Stimulated activated CD4-positive, alpha-beta T cell treated with anti-CD3 and anti-CD28 coated beads, Interleukin-4, amount 100 ng/mL, for 4 hours (primary cell): Measurements from ENCODE around the gene CNIH1.
A peak's percentile ranks its signal among the peaks of the same experiment; 100 is the strongest.

Source experiments
- DNase-seq, 2 experiments: peaks; one replicate each; pipeline ENCODE4 v3.0.0-alpha.2; 2020

CNIH1 gene

DNA sequence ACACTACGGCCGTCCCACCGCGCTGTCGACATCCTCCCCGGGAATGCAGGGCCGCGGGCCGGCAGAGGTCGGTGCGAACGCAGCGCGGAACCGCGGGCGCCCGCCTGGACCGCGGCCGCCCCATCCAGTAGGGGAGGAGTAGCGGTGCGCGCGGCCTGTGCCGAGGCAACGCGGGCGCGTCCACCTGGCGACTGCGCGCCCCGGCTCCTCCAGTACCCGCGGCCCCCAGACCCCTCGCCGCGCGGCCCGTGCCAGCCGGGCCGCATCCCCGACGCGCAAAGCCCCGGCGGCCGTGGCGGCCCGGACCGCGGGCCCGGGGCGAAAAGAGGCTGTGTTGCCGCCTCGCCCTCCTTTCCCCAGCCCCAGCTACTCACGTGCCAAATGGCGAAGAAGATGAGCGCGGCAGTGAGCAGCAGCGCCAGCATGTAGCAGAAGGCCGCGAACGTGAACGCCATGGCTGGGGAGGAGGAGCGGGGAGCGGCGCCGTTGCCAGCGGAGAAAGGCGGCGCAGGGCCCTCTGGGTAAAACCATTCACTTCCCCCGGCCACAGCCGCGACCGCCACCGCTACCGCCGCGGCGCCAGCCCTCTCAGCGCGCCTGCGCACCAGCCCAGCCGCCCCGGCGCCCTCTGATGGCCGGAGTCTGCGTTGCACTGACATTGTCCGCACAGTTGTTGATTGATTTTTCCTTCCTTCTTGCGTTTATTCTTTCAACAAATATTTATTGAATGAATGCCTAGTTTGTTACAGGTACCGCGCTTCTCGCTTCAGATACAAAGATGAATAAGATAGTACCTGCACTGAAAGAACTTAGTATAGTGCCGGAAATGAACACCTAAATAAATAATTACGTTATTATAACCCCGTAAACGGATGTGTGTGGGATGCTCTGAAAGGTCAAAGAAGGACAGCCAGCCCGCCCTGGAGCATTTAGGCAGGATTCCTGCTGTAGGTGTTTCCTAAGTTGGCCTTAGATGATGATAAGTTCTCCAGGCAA, at the start of gene CNIH1:
Gene CNIH1 (minus strand): TSS at position 502 of the 996 bp plus-strand sequence. CDS start 47 bp downstream, at position 455.
- peak; percentile 86 to 89 for DNase-seq

DNA sequence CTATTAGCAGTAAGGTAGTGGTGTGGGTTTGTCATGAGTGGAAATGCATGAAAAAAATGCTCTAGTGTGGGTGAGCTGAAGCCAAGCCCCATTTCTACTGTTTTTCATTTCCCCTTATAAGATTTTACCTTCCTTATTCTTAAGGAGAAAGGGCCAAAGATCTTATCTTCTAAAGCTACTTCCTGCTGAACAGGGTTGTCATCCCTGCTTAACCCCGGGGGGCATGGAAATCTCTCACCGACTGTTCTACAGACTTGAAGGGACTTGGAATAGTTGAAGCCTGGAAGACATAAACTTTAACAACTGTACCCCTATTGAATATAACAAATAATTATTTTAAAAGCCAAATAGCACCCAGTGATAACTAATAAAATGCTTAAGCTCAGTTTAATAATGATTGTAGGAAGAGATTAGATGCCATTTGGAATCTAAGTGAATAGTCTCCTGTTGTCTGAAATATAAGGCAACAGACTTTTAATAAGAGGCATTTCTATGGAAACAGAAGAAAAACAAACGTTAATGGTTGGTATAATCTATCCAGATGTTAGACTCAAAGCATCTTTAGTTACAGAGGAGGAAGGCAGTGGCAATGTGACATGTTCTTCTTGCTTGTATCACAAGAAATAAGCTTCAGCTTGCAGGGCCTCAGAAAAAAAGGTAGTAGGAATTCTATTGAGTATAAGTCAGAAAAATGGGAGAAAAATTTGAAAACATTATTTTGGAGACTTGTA, 49.4 kb upstream of the CNIH1 start:
- no peak for DNase-seq

- no peak for DNase-seq
Measured at GRCh38 chr14:54489731-54490444, 48.7 kb upstream of the CNIH1 start.

GRCh38 chr14:54489318-54489683, 48.1 kb upstream of the CNIH1 start:
- no peak for DNase-seq

DNA sequence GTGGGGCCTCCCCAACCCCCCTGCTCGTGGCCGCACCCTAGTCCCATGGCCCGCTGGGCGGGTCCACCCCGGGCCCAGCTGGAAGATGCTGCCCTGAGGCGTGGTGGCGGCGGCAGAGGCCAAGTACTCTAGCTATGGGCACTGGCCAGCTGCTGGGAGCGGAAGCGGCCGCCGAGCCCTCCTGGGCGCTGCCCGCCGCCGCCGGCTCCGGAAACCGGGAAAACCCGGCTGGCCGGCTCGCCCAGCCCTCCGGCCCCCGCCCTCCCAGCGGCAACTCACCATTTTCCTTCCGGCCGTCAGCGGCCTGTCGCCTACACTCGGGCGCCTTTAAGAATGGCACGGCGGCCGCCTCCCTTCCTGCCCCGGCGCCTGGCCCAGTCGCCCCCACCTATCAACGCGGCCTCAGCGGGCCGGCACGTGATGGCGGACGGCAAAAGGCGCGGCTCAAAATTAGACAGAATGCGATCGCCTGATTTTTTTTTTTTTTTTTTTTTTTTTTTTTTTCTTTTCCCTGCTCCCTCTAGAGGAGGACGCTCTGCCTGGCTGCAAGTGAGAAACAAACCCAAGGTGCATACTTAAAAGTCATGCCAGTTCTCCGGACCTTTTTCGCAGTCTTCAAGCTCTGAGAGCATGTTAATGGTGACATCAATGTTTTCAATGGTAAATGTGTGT, 47.6 kb upstream of the CNIH1 start, which contains the start of gene GMFB:
Gene GMFB (minus strand): TSS at position 335 of the 672 bp plus-strand sequence. CDS start 53 bp downstream, at position 282.
- DNase-seq = peak; percentile 84 to 86

DNA sequence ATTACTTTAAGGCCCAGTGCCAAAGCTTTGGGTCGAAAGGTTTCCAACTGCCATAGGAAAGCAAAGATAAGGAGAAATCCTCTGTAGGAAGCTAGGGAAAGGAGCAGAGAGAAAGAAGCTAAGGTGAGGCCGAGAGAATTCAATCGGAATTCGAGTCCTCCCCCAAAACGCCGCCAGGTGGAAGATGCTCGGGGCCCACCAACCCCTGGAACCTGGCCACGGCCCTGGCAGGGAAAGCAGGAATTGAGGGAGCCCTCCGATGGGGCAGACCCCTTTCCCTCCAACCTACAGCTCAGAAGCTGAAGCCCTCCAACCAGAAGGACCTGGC, 47.1 kb upstream of the CNIH1 start:
- DNase-seq = no peak

- no peak for DNase-seq
Measured at GRCh38 chr14:54487771-54488170, 46.6 kb upstream of the CNIH1 start.

GRCh38 chr14:54486685-54487084, 45.5 kb upstream of the CNIH1 start:
- DNase-seq = no peak

DNA sequence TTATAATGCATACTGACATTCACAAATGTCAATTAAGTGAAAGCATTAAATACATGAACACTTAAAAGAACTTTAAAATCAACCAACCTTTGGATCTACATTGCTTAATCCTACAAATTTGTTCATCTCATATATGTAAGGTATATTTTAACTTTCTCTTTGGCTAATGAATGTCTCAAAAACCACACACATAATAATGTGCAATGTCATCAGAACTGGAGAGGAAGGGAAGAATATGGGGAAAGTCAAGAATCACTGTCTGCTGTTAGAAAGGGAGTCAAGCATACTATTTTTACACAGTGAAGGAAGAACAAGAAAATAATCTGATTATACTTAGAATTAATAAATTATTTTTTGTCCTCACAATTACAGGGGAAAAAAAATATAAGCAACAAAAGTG, 42.7 kb upstream of the CNIH1 start:
- no peak for DNase-seq

DNA sequence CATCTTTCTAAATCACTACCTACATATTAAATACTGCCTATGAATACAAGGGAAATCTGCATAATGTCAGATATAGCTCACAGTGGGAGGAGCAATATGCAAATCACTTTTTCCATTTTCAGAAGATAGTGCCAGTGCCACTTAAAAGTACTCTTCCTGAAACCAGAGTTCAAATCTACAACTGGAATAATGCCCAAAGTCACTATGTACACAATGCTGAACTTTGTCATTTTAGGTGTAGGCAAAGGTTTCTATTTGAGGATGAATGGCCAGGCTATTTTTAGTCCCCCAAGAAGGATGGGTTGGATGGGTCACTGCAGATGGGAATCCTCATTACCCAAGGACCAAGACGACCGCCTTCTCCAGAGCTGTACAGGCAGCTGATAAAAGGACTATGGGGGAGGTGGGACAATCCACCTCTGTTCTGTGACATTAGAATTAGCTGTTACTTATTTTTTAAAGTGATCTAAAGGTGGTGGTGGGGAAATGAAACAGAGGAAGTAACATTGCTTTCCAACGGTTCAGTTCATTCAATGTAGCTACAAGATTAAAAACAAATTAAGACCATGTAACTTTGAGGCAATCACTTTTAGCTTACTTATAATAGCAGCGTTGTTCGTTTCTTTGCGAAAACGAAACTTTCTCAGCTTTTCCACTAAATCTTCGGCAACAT, 42.0 kb upstream of the CNIH1 start:
- DNase-seq = no peak

- no peak for DNase-seq
Measured at GRCh38 chr14:54481695-54482094, 40.5 kb upstream of the CNIH1 start.

GRCh38 chr14:54480830-54481562, 39.8 kb upstream of the CNIH1 start:
- no peak for DNase-seq

- DNase-seq = no peak
Measured at GRCh38 chr14:54478636-54479215, 37.6 kb upstream of the CNIH1 start.

DNA sequence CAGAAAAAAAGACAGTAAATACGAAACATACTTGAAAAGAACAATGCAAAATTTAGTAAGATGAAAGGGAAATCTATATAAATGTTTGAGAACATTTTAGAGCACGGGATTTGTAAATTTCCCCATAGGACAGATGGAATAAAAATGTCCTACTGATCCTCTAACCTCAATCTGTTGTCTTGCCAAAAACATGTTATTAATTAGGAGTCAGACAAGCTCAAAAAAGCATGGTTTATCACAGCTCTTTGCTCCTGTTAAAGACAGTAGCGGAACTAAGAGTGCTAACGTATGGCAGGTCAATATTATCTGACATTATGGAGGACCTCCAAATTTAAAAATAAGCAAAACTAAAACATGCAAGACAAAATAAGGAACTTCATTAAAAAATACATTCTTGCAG, 34.7 kb upstream of the CNIH1 start:
- DNase-seq = no peak

GRCh38 chr14:54475187-54475899, 34.2 kb upstream of the CNIH1 start:
- no peak for DNase-seq

- DNase-seq = no peak
Measured at GRCh38 chr14:54474232-54474793, 33.1 kb upstream of the CNIH1 start.

- DNase-seq = no peak
Measured at GRCh38 chr14:54472315-54472714, 31.1 kb upstream of the CNIH1 start.

DNA sequence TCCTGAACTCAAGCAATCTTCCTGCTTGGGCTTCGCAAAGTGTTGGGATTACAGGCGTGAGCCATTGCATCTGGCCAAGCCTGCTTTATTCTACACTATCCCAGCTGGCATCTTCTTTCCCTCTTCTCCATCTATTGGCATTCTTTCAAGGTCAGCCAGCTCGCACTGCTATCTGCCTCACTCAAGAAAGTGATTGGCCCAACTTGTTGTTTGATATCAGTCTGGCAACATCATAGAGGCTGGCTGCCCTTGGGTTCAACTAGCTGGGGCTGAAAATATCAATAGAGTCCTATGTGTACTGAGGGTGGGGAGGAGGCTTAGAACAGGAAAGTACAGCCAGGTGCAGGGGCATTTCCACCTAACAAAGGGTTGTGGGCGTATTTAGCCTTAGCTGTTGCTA, 30.5 kb upstream of the CNIH1 start:
- DNase-seq = no peak

GRCh38 chr14:54470701-54471100, 29.5 kb upstream of the CNIH1 start:
- DNase-seq = no peak

- no peak for DNase-seq
Measured at GRCh38 chr14:54467280-54467679, 26.1 kb upstream of the CNIH1 start.
